ACC112 (cell line): ENCODE data around the gene ABHD12B.

ENCODE experiments used
- H2AFZ ChIP-seq: fragments of 200-600 bp; sonication (generic); one replicate; pipeline ENCODE4 v1.6.0; 2017; ENCODE audit warnings: antibody characterized with exemption, low read length; ENCODE audit not compliant: unreplicated experiment
- H3K27ac ChIP-seq: fragments of 200-600 bp; sonication (generic); 2 replicates; pipeline ENCODE4 v1.5.1; 2014; ENCODE audit warnings: low read depth, mild to moderate bottlenecking, antibody characterized with exemption, low read length, moderate library complexity
- H3K27me3 ChIP-seq: fragments of 200-600 bp; sonication (generic); 2 replicates; pipeline ENCODE4 v1.6.1; 2014; ENCODE audit warnings: mild to moderate bottlenecking, antibody characterized with exemption, low read length, moderate library complexity, mixed read lengths; ENCODE audit not compliant: insufficient read depth
- H3K36me3 ChIP-seq: fragments of 200-600 bp; sonication (generic); 2 replicates; pipeline ENCODE4 v1.6.1; 2016; ENCODE audit warnings: mild to moderate bottlenecking, antibody characterized with exemption, low read length, moderate library complexity, mixed read lengths; ENCODE audit not compliant: insufficient read depth
- H3K4me1 ChIP-seq: fragments of 200-600 bp; sonication (generic); one replicate; pipeline ENCODE4 v1.6.1; 2016; ENCODE audit warnings: low read length, mixed read lengths; ENCODE audit not compliant: insufficient read depth, unreplicated experiment, control insufficient read depth
- H3K4me3 ChIP-seq: fragments of 200-600 bp; sonication (generic); 2 replicates; pipeline ENCODE4 v1.5.1; 2014; ENCODE audit warnings: mild to moderate bottlenecking, low read depth, low read length
- H3K79me2 ChIP-seq: fragments of 200-600 bp; sonication (generic); one replicate; pipeline ENCODE4 v1.6.0; 2016; ENCODE audit warnings: low read length; ENCODE audit not compliant: control insufficient read depth, unreplicated experiment, insufficient read depth

ABHD12B gene

DNA sequence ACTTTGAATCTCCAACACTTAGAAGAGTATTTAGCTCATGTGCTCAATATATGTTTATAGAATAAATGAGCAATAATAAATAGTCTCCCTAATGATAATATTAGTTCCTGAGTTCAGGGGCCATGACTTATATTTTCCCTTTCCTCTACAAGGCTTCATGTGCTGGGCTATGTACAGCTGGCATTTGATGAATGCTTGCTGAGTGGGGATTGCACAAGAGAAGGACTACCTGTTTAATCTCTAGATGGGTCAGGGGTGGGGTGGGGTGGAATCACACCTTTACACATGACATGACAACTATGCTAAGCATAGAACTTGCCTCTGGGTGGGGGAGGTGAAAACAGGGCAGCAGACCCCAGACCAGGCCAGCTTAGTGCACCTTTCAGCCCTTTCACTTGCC, 7.6 kb upstream of the ABHD12B start:
- Histone ChIP-seq H3K79me2 (no peaks in the 10 kb centered on the region), H3K4me3 (no peak overlapping the region), H3K27ac (no peak overlapping the region), H3K36me3 (no peaks in the 10 kb centered on the region), H3K27me3 (peaks cover 5% of the 10 kb centered on the region; the same call in 1 of the 2 replicates), H2AFZ (no peak overlapping the region), H3K4me1 (peaks cover 9% of the 10 kb centered on the region)

DNA sequence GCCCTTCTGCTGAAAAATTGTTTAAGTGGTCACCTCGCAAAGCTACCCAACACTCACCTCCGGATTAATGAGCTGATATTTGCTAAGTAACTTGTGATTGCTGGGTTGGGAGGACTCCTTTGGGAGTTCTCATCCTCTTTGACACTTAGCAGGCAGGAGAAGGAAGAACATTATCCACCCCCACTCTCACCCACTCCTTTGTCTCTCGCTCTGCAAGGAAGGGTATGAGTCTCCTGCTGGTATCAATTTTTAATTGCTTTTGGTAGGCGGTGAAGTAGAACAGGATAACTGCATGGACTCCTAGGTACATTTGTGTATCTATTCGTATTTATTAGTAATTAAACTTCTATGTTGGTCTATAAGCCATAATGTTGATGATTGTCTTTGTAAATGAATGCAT, 6.9 kb upstream of the ABHD12B start:
- Histone ChIP-seq H3K27ac (no peak overlapping the region), H3K36me3 (no peaks in the 10 kb centered on the region), H3K4me3 (no peak overlapping the region), H3K79me2 (no peaks in the 10 kb centered on the region), H2AFZ (no peak overlapping the region), H3K27me3 (peaks cover 10% of the 10 kb centered on the region; the same call in 1 of the 2 replicates), H3K4me1 (peaks cover 4% of the 10 kb centered on the region)

DNA sequence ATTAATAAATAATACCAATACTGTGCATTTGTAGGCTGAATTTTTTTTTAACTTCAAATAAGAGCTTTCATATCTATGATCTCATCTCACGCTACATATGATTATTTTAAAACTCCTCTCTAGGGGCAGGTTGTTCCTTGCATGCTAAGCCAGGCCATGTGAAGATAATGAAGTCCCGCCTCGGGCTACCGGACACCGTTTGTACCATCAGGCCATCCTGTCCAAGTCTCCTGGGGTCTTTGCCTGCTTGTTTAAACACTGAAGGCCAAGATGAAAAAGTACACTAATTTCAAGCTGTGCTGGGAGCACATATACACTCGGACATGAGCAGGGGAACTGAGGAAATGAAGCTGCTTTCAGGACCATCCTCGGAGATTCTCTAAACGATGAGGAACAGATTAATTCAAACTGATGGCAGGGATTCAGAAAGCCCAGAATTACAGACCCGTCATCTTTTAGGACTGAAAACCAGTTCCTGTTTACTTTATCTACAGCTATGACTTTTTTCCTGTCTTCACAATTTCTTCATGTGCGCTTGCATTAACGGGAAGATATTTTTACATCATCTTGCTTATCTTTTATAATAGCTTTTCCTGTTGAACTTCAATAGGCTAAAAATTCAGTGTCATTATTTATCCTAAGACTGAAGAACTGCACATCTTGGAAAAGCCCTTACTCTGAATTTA, 6.3 kb upstream of the ABHD12B start:
- H3K27me3 ChIP-seq, result peaks cover 16% of the 10 kb centered on the region
- H2AFZ ChIP-seq, result no peak overlapping the region
- no peaks in the 10 kb centered on the region for H3K79me2 ChIP-seq
- no peak overlapping the region for H3K4me3 ChIP-seq
- H3K4me1 ChIP-seq, result peaks cover 4% of the 10 kb centered on the region
- H3K36me3 ChIP-seq, result no peaks in the 10 kb centered on the region
- H3K27ac ChIP-seq, result no peak overlapping the region

DNA sequence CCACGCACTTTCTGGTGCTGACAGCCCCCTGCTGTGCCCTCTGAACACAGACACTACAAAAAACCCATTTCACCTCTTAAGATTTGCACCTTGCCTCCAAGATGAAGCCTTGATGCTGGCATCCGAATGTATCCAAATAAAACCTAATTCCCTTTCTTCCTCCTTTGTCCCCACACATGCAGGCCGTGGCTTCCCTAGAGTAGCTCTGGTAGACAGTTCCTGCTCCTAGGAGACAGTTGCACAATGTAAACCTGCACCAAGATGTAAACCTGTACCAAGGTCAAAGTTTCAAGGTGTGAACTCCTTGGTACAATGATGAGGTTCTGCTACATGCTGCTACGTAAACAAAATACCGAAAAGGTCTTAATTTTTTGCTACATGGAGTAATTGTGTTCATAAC, 625 bp upstream of the ABHD12B start:
- H3K79me2 ChIP-seq, result no peaks in the 10 kb centered on the region
- peaks cover 62% of the 10 kb centered on the region for H3K27me3 ChIP-seq
- no peak overlapping the region for H3K4me3 ChIP-seq
- no peak overlapping the region for H3K27ac ChIP-seq
- H2AFZ ChIP-seq, result no peak overlapping the region
- H3K36me3 ChIP-seq, result no peaks in the 10 kb centered on the region
- H3K4me1 ChIP-seq, result no peaks in the 10 kb centered on the region

DNA sequence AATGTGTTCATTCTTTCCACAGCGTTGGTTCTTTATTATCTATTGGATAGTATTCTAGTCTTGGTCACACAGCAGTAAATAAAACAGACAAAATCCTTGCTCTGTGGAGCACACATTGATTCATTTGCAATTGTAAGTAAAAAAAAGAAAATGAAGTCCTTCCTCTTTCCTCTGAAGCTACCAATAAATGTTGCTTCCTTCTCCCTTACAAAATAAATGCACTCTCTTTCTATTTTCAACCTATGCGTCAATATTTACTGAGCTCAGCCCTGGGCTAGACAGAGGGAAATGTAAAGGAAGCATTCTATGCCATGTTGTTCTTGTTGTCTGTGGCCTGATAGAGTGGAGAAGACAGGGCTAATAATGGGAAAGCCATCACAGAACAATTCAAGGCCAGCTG, 2.9 kb downstream of the ABHD12B start:
- Histone ChIP-seq H3K79me2 (no peaks in the 10 kb centered on the region), H3K4me1 (no peaks in the 10 kb centered on the region), H2AFZ (no peak overlapping the region), H3K4me3 (no peak overlapping the region), H3K27ac (no peak overlapping the region), H3K36me3 (no peaks in the 10 kb centered on the region), H3K27me3 (peaks cover 57% of the 10 kb centered on the region)

DNA sequence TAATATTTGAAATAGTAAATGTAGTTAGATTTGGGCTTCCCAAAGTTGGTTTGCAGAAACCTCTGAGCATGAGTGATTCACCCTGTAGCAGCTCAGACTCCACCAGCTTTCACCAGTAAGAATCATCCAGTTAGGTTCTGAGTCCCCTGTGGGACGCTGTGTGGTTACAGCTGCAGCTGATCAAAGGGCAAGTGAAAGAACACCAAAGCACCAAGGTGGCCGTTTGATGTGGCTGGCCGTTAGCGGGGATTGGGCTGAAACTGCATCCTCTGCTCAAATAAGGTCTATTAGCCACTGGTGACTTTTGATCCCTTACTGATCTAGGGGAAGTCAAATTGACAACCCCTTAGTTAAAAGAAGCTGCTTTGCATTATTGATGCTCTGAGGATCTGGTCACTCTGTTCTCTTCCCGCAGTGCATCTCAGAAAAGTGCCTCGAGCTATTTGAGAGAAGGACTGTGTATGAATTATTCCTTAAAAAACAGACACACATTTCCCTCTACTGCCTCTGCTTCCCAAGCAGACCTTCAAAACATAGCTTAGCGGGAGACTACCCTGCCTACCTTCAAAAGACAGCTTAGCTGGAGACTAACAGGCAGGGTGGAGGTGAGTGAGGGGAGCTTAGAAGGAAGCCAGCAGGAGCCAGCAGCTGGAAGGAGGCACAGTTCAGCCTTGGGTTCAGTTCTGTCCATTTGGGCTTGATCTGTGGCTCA, 3.7 kb downstream of the ABHD12B start:
- H3K27ac ChIP-seq, result no peak overlapping the region
- no peaks in the 10 kb centered on the region for H3K4me1 ChIP-seq
- no peak overlapping the region for H3K4me3 ChIP-seq

DNA sequence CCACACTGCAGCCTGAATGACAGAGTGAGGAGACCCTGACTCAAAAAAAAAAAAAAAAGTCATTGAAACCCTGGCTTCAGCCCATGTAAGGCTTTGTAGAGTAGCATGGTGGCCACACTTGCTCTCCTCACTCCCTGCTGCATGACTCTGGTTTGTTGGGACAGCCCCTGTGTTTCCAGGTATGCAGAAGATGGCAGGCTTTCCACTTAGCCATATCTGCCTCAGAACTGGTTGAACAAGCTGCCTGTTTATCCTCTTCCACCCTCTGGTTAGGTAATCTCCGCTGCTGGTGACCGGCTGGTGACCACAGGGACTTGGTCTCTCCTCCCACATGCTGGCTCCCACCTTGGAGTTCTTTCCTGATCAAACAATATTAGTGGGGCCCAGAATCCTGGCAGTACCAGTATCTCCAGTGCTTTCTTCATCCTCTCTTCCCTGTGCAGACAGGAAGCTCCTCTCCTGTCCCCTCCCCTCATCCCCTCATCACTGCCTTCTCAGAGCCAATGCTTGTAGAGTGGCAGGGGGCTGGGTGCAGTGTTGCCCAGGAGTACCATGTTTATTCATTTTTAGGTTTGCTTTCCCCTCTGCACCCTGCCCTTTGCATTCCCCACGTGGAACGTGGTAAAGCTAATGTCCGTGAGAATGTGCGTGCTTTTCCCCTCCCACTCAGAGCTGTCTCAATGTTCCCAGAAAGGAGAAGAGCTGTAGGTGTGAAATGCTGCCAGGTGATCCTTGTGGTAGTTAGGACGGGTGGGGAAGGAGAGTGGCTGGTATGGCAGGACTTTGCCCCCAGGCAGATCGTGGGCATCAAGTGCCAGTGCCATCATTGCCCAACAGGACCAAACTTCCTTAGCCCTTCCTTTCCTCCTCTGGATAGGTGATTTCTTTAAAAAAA, 11.3 kb downstream of the ABHD12B start:
- Histone ChIP-seq H3K27me3 (no peaks in the 10 kb centered on the region), H3K79me2 (no peaks in the 10 kb centered on the region), H2AFZ (no peak overlapping the region), H3K36me3 (no peaks in the 10 kb centered on the region), H3K4me1 (no peaks in the 10 kb centered on the region), H3K27ac (no peak overlapping the region), H3K4me3 (no peak overlapping the region)

More for the DNA sequence above, 3.7 kb downstream of the ABHD12B start:
- H3K36me3 ChIP-seq, result no peaks in the 10 kb centered on the region
- no peaks in the 10 kb centered on the region for H3K79me2 ChIP-seq
- H2AFZ ChIP-seq, result no peak overlapping the region
- H3K27me3 ChIP-seq, result peaks cover 50% of the 10 kb centered on the region

DNA sequence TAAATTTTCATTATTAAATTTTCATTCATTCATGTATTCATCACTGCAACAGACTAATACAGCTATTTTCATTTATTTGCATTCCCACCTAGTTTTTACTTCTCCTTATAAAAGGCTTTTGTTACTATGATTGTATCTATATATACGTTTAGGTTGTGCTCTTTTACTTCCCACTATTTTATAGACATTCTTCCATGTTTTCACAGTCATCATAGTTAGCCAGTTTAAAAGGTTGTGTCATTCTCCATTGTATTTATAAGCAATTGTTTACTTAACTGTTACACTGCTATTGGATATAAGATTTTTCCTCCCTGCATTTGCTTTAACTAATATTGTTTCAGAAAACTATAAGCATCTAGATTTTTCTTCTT, 12.0 kb downstream of the ABHD12B start:
- H3K27ac ChIP-seq, result no peak overlapping the region
- H2AFZ ChIP-seq, result no peak overlapping the region

DNA sequence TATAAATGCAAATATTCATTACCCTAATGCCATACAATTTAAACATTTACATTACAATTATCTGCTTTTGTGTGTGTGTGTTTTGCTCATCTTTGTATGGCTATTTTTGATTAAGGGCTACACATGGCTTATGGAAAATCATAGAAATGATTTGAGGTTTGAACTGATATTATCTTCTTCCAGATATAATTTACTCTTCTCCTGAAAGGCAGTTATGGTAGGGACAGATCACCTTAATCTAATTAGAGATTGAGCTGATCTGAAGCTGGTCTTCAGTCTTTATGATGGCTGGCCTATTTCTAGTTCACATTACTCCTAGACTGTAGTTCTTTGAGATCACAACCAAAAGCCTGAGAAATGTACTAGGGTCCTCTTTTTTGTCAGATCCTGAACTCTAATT, 15.6 kb downstream of the ABHD12B start:
- Histone ChIP-seq H3K4me3 (no peak overlapping the region), H3K79me2 (no peaks in the 10 kb centered on the region), H3K27ac (no peak overlapping the region), H3K36me3 (no peaks in the 10 kb centered on the region), H2AFZ (no peak overlapping the region), H3K4me1 (no peaks in the 10 kb centered on the region), H3K27me3 (no peaks in the 10 kb centered on the region)

More for the DNA sequence above, 12.0 kb downstream of the ABHD12B start:
- Histone ChIP-seq H3K4me3 (no peak overlapping the region), H3K27me3 (no peaks in the 10 kb centered on the region), H3K4me1 (no peaks in the 10 kb centered on the region), H3K79me2 (no peaks in the 10 kb centered on the region), H3K36me3 (no peaks in the 10 kb centered on the region)

DNA sequence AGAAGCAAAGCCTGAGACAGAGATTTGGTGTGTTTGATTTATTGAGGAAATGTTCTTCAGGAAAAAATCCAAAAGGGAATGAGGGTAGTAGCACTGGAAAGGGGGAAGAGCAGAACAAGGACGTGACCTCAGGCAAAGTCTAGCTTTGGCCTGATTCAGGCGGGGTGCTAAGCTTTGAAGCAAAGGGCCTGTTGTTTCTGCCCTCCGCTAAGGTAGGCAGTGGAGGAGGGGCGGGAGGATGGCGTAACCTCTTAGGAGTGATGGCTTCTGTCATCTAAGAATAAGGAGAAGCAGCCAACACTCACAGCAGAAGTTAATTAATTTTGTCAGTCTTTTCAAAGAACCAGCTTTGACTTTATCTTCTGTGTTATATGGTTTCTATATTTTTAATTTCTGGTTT, 20.4 kb downstream of the ABHD12B start:
- Histone ChIP-seq H3K79me2 (no peaks in the 10 kb centered on the region), H3K4me3 (no peak overlapping the region), H3K27me3 (no peaks in the 10 kb centered on the region), H3K27ac (no peak overlapping the region), H3K4me1 (no peaks in the 10 kb centered on the region), H3K36me3 (no peaks in the 10 kb centered on the region), H2AFZ (no peak overlapping the region)
